Subcutaneous adipose tissue (tissue), 4 donors: Measurements from ENCODE around the gene PLCB1. TPM values are rescaled to one million over a fixed set of nuclear protein-coding genes. Genes with fewer than 3 reads are reported as not detected.

Experiments
- total RNA-seq, 4 donors: library from RNA; depleted of rRNA; stranded (reverse); fragments of >200 nt; gene quantifications; one replicate each; pipeline ENCODE4 v1.1.0, GENCODE V29; 2016
- TF ChIP-seq, protein P1 (sequence below): fragments of 450-650 bp; IDR thresholded peaks from one replicate; pipeline ENCODE4 v1.5.1; 2016; ENCODE audit warnings: low read depth, mild to moderate bottlenecking, control low read depth, antibody characterized with exemption, moderate library complexity

The PLCB1 gene
- total RNA-seq, 4 donors from 2014 or later = 14.1 to 26.7 (median 18.4) TPM

DNA sequence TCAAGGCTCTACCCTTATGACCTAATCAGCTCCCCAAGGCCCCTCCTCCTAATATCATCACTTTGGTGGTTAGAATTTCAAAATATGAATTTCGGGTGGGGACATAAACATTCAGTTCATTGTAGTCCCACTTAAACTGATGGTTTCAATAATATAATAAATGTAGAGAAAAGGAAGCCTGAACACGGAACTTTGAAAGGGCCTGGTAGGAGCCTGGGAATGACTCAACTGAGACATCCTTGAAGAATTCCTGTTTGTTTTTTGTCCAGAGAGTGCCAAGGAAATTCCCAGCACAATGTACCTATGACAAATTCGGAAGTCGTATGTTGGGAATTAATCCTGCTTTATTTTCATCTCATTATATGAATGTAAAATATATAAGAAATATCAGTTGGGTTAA, 457.9 kb downstream of the PLCB1 start:
- TF ChIP-seq, protein P1, sequence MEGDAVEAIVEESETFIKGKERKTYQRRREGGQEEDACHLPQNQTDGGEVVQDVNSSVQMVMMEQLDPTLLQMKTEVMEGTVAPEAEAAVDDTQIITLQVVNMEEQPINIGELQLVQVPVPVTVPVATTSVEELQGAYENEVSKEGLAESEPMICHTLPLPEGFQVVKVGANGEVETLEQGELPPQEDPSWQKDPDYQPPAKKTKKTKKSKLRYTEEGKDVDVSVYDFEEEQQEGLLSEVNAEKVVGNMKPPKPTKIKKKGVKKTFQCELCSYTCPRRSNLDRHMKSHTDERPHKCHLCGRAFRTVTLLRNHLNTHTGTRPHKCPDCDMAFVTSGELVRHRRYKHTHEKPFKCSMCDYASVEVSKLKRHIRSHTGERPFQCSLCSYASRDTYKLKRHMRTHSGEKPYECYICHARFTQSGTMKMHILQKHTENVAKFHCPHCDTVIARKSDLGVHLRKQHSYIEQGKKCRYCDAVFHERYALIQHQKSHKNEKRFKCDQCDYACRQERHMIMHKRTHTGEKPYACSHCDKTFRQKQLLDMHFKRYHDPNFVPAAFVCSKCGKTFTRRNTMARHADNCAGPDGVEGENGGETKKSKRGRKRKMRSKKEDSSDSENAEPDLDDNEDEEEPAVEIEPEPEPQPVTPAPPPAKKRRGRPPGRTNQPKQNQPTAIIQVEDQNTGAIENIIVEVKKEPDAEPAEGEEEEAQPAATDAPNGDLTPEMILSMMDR = no peak

DNA sequence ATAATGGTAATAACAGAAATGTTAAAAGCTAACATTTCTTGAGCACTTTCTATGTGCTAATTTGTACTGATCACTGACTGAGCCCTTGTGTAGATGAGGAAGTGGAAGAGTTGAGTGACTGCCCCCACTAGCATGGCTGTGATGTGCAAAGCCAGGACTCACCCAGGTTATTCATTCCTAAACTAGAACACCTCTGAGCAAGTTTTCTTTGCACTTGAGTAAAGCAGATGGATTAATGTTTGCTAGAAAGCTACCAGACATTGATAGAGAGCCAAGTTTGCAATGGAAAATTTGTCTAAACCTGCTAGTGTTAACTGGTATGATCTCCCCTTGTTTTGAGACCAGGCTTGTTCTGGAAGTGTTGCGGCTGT, 469.5 kb downstream of the PLCB1 start:
- TF ChIP-seq, protein P1 = no peak

DNA sequence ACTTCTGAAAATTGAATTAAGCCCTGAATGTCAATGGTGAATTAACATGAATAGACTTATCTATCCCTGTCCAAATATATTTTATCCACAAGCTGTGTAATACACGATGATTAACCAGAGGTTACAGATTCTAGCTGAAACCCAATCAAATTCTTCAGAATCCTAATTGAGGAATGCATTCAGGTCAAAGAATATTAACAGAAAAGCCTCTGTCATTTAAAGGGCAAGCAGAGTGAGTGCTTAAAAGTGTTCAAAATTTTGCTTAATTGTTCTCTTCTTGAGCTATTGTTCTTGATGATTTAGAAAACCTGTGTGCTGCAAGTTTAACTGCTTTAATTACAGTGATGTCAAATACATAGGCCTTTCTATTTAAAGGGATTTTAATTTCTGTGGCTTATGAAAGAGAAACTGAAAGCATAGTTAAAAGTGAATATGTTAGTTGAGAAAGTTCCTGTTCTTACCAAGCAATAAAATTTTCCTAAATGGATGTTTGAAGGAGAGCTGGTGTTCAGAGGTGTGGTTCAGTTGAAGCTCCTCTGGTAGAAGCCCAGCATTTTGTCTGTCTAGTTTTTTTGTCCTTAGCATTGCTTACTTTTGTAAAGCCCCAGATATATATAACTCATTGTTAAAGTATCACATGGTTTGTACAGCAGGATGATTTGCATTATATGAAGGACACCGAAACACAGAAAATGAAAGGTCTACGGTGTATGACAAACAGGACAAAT, 470.5 kb downstream of the PLCB1 start:
- TF ChIP-seq, protein P1 = no peak

DNA sequence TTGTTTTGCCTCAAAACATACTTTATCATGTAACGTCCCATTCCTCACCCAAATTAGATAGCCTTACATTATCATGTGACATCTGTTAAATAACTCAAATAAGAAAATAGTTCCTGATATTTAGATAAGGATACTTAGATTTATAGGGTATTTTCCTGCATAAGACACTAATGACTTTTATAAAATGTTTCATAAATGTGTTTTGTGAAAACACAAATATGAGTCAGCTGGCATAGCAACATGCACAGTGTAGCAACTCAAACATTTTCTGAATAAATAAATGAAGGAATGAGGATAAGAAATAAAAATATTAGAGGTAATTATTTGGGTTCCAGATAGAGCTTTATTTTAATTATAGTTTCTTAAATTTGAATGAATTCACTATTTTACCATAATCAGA, 476.4 kb downstream of the PLCB1 start:
- TF ChIP-seq, protein P1 = no peak

DNA sequence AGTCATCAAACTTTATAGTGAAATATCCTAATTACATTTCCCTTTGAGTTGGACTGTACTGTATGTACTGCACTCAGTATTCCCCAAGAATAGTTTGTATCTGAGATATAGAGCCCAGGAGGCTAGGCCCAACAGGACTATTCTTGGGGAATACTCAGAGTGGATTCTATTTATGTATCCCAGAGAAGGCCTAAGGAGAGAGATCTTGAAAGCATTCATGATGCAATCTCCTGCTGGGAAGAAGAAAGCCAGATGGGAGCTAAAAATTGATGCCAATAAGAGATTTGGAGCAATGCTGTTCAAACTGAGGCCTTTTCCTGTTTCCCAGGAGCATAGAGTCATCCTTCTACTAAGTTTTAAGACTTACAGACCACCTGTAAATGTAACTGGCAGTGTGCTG, 484.7 kb downstream of the PLCB1 start:
- TF ChIP-seq, protein P1 = no peak

DNA sequence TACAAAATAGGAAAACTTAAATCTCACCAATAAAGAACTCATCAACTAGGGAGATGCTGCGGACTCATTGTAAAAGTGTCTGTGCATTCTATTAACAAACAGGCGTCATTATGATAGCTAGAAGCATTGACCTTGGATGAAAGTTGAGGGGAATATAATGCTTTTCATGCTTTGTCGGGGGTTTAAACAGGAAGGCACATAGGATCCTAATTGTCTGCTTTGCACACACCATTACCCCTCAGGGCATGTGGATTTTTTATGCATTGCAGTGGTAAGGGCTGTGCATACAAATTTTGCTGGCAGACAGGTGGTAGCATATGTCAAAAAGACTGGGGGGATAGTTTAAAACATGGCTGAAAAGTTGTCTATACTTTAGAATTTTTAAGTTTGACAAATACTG, 488.9 kb downstream of the PLCB1 start:
- TF ChIP-seq, protein P1 = no peak

DNA sequence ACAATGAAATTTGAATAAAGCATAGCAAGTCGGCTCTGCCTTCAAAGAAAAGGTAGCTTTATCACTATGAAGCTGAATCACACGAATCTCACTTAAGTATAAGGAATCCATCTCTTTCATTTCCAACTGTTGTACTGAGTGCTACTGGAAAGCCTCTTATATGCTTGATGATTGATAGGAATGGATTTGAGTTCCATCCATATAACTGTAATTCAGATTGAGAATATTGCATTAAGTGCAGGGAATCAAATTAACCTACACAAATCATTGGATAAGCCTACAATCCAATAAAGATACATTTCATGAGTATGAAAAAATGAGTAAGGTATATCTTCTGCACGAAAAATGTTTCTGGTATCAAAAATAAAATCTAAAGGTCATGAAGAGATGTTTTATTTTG, 492.0 kb downstream of the PLCB1 start:
- TF ChIP-seq, protein P1 = no peak
